Measurements from ENCODE around the gene RAPGEF1.
"Not testable (repeated sequence)": the region's sequence is repeated elsewhere in the genome, so short reads cannot be mapped to it uniquely, and the experiment has no call there.

The RAPGEF1 gene

GRCh38 chr9:131685753-131686706 lies 53.8 kb downstream of the RAPGEF1 start:
- no peak for DNase-seq

- not testable (repeated sequence) for DNase-seq
These were observed 56.8 kb downstream of the RAPGEF1 start for GRCh38 chr9:131683094-131683493.

- no peak for DNase-seq
These were observed 57.6 kb downstream of the RAPGEF1 start for GRCh38 chr9:131682261-131682660.

GRCh38 chr9:131681826-131682225 lies 58.0 kb downstream of the RAPGEF1 start:
- DNase-seq, result not testable (repeated sequence)

- DNase-seq, result not testable (repeated sequence)
These were observed 58.8 kb downstream of the RAPGEF1 start for GRCh38 chr9:131681108-131681507.

- DNase-seq, result no peak
These were observed 60.4 kb downstream of the RAPGEF1 start for GRCh38 chr9:131679261-131680020.

GRCh38 chr9:131678499-131679111 lies 61.3 kb downstream of the RAPGEF1 start:
- peak in 3 of 14 donors; percentile 23 to 41 (median 27) for DNase-seq

- no peak for DNase-seq
These were observed 62.3 kb downstream of the RAPGEF1 start for GRCh38 chr9:131677444-131678180.

- DNase-seq, result no peak
These were observed 62.8 kb downstream of the RAPGEF1 start for GRCh38 chr9:131677049-131677443.

GRCh38 chr9:131676431-131676972 lies 63.4 kb downstream of the RAPGEF1 start:
- peak in 1 of 14 donors; percentile 57 for DNase-seq

GRCh38 chr9:131675437-131676022 lies 64.3 kb downstream of the RAPGEF1 start:
- no peak for DNase-seq

GRCh38 chr9:131674425-131675421 lies 65.2 kb downstream of the RAPGEF1 start:
- DNase-seq, result no peak

- no peak for DNase-seq
These were observed 66.3 kb downstream of the RAPGEF1 start for GRCh38 chr9:131673531-131673930.

- DNase-seq, result no peak
These were observed 66.8 kb downstream of the RAPGEF1 start for GRCh38 chr9:131673068-131673467.

GRCh38 chr9:131672451-131672850 lies 67.4 kb downstream of the RAPGEF1 start:
- no peak for DNase-seq

GRCh38 chr9:131671133-131671520 lies 68.7 kb downstream of the RAPGEF1 start:
- no peak for DNase-seq

GRCh38 chr9:131670247-131671132 lies 69.4 kb downstream of the RAPGEF1 start:
- peak in 2 of 14 donors; percentile 33 to 48 for DNase-seq

- no peak for DNase-seq
These were observed 70.4 kb downstream of the RAPGEF1 start for GRCh38 chr9:131669269-131670157.

Data from C1 segment of cervical spinal cord (tissue), 14 donors.